ENCODE measurements around the gene RRBP1.

RRBP1 gene

DNA sequence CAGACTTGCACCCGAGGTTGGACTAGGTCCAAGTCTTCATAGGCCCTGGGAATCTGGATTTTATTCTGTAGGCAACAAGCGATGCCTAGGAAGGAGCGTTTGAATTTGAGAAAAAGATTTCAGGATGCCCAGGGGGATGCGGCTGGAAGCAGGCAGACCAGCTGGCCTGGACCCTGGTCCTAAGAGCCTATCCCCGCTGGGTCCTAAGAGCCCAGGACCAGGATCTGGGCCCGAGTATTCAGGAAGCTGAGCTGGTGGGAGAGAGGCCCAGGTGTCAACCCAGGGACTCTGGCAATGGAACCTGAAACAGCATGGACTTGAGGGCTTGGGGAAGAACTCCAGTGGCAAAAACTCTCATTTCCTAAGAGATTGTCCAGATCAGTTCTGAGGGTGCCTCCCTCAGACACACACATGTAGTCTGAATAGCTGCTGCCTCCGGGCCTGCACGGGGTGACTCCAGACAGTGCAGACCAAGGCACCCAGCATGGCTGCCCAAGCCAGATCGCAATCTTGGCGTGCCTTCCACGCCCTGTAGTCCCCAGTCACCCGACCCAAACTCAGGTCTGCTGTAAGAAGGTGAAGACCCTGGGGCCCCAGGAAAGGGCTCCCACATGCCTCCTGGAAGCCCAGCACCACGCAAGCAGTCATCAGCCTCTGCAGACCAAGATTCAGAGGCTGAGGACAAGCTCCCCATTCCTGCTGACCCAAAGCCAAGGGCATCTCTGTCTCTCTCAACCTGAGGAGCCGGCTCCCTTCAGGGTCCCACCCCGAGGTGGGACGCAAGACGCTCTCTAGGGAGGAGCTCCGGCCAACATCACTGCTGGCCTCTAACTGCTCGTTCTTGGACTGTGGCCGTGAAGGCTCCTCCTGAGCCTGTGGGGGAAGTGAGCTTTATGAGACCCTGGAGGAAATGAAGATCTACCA lies 34.4 kb downstream of the RRBP1 start:
- DNase-seq, result no peak

- DNase-seq, result no peak
Measured at GRCh38 chr20:17646961-17647301, 35.1 kb downstream of the RRBP1 start.

DNA sequence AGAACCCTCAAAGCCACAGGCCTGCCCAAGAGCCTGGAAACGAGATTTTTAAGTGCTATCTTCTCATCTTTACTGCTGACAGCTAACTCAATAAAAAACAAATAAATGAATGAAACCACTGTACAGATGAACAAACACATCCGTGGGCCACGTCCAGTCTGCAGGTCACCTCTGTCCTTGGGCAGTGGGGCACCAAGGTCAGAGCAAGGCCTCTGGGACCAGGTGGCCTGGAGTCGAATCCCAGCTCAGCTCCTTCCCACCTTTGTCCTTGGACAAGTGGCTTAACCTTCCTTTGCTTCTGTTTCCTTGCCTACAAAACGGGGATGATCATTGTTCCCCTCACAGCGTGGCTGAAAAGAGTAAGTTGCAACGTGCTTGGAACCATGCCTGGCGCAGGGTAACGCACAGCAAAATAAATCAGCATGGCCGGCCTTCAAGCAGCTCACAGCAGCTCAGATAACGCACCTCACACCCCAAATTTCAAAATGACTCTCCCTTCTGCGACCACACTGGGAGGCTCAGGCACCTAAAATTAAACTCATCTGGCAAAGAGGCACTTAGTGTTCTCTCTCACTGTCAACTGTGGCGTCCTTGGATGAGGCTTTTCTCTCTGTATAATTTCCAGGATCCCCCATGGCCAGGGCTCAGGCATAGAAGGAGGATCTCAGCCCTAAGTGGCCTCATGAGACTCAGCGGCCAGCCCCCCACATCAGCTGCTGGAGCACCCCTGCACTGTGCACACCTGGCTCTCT lies 35.7 kb downstream of the RRBP1 start:
- DNase-seq, result no peak

DNA sequence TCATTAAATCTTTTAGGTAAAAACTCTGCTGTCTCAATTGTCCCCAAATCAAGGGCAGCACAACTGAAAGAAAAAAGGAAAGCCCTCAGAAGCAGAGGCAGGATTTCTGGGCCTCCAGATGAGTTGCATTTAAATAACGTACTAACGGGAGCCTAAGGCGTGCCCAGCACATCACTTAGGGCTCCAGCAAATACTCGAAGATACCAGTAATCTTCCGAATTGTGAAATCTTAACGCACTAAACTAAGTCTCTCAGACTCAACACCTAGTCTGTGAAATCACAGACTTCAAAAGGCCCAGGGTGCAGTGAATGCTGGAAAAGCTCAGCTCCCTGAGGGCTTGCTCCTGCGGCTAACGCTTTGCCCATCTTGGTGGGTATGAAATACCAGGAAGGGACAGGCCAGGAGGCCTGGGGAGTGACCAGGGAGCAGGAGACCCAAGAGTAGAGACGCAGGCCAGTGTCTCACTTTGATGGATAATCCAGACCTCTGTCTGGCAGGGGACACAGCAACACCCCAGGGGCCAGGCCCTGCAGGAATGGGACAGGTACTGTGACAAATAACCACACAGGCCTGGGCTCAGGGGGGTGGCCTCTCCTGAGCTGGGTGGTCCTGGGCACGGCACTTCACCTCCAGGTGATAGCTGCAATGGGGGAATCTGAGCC lies 36.4 kb downstream of the RRBP1 start:
- DNase-seq, result no peak

- DNase-seq, result no peak
Measured at GRCh38 chr20:17645010-17645409, 37.0 kb downstream of the RRBP1 start.

DNA sequence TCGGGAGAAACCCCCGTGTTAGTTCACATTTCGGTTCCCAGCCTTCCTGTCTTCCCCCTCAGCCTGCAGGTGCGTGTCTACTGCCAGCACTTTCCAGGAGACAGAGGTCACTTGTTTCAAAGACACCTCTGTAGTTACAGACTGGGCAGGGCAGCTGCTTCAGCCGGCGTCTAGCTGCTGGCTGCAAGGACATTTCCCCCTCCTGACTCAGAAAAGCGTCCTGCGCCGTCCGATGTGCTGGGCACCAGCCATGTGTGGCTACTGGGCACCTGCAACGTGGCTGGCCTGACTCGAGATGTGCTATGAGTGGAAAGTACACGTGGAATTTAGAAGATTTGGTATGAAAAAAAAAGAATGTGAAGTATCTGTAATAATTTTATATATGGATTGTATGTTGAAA lies 37.6 kb downstream of the RRBP1 start:
- DNase-seq, result no peak

DNA sequence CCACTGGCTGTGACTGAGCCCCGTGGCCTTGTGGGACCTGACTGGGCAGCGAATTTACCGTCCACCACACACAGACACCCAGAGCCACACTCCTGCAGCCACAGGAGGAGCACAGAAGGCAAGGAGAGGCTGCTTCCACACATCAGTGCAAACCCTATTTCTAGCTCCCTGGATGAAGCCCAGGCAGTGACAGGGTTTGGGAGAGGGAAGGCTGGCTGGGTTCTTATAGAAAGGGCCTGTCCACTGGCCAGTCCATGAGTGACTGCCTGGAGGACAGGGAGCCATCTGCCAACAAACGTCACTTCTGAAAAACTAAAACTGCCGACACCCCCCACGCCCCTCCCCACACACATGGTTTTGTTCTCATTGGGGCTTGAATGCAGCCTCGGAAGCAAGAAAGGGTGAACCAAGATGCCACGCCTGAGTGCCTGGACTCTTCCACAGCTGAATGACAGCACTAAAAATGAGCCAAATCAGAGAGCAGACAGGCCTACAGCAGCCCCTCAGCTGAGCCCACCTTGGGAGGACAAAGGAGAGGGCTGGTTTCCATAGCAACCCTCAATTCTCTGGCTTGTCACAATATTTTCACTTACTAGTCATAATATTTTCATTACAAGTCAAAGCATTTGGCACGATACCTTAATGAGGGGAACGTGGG lies 38.4 kb downstream of the RRBP1 start:
- no peak for DNase-seq

DNA sequence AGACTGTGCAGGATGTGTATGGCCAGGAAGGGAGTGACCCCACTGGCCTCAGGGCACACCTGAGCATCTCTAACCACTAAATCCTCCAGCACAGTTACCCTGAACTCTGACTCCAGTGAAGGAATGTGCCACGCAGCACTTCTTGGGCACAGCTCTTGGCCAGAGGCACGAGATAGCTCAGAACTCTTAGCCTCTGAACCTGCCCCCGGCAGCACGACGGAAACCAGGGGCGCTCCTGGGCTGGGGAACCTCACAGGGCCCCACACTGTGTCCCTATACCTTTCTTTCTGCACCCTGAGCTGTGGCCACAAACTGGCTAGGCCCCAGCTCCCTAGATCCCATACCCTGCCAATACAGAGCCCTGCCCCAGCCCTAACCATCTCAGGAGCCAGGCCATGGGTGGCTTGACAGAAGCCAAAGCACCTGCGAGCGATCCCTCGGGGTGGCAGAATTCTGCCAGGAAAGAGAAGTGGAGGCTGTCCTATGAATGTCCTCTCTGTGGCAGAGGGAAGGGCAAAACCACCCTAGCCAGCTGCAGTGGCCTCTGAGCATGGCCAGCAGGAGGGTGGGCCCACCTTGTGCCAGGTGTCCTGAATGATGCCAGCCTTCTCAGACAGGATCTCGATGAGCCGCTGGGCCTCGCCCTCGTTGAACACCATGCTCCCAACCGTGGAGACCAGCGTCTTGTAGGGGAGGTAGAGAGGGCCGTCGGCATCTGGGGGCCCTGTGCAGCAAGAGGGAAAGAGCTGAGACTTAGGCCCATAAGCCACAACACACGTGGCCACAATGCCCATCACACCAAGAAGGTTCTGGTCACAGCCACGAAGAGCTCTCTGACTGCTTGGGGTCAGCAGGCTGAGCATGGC lies 39.4 kb downstream of the RRBP1 start:
- DNase-seq, result no peak

DNA sequence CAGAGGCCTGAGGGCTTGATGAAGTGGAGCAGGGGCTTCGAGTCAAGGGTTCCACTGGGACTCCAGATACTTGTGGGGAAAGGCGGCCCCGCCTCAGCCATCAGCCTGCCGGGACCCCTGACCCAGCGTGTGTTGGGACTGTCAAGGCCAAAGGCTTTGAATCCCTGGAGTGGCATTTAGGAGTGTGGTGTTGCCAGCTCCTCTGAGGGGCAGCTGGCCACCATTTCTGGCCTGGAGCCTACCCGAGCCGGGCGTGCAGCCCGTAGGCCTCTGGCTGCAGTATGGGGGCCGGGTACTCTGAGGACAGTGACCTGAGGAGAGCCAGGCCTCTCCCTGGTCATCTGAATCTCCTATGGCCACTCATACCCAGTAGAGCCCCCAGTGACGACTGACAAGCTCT lies 40.0 kb downstream of the RRBP1 start:
- DNase-seq, result no peak

GRCh38 chr20:17641520-17641964 lies 40.5 kb downstream of the RRBP1 start:
- no peak for DNase-seq

- DNase-seq, result no peak
Measured at GRCh38 chr20:17640875-17641378, 41.1 kb downstream of the RRBP1 start.

DNA sequence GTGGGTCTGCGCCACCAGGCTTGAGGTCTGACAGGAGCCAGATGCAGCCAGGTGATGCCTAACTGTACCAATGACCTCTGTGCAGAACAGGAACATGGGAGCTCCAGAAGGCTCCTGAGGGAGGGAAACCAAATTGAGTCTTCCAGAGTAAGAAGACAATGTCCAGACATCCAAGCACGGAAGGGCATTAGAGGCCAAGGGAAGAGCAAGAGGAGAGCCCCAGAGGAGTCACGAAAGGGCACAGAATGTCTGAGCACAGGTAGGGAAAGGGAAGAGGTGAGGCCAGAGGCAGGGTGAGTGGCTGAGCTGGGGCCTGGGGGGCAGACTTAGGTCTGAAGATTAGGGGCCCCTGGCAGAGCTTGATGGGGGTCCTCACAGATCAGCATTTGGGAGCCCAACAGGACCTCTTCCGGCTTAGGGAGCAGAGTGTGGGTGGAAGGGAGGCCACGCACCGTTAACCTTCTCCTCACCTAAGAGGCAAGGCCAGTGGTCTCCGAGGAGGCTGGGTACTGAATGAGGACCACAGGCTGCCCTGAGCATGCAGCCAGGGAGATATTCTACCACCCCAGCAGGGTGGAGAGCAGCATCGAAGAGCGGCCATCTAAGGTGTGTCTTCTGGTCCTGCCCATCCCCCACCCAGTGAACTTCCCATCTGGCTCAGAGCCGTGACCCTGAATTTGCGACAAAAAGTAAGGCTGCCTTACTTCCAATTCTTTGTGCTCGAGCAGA lies 41.7 kb downstream of the RRBP1 start:
- no peak for DNase-seq

DNA sequence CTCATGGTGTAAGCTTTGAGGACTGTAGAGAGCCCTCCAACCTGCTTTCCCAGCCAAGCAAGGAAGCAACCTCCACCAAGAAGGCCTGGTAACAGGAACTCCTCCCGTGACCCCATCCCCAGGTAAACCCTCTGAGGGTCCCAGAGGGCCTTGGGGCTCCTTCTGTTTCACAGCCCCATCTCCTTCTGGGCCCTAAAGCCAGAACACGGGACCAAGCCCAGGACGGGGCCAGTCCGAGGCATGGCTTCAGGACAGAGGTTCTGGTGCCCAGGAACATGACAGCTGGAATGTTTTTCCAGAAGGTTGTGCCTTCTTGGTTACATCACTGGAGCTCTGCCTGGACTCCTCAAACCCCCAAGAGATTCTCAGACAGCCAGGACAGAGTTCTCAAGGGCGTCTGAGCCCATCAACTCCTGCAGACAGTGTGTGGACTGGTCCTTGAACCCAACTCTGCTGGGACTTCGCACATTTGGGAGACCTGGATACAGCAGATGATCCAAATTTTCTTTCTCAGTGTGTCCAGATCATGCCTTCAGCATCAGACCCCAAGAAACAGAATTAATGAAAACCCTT lies 43.1 kb downstream of the RRBP1 start:
- no peak for DNase-seq

DNA sequence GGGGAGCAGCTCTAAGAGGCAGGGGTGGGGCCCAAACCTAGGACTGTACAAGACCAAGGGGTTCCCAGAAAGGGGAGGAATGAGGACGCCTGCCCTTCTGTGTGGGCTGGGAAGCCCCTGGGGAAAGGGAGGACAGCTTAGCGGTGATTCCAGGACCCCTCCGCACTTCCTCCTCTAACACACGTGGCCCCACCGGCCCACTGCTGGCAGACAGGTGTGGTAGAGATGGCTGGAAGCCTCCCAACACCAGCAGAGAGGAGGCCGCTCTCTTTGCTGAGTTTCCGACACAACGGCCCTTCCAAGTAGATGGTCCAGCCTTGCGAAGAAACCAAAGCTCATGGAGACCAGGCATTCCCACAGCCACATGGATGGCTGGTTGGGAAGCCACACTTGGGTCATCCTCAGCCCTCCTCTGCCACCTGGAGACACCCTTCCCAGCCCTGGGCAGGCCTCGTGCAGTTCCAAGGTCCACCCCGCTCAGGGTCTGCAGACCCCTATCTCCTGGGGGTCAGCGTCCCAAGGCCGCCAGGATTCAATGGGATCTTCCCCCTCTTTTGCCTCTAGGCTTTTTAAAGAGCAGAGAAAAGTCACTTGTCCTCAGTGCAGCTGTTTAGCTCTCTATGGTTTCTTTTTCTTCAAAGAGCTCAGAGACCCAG lies 43.9 kb downstream of the RRBP1 start:
- no peak for DNase-seq

- no peak for DNase-seq
Measured at GRCh38 chr20:17637413-17637780, 44.6 kb downstream of the RRBP1 start.

GRCh38 chr20:17636523-17637412 lies 45.3 kb downstream of the RRBP1 start:
- no peak for DNase-seq

- DNase-seq, result no peak
Measured at GRCh38 chr20:17635332-17636244, 46.5 kb downstream of the RRBP1 start.

All from activated CD8-positive, alpha-beta memory T cell treated with anti-CD3 and anti-CD28 coated beads for 24 hours (primary cell).